Fibroblast of lung (primary cell): Measurements from ENCODE around the gene KMO.

ENCODE experiments used
- CTCF ChIP-seq, 2 donors: IDR thresholded peaks in 1 of 2; conservative IDR thresholded peaks in 1 of 2; 1 replicate in 1 of 2; 2 replicates in 1 of 2; pipeline ENCODE4 v1.5.1; 2011 to 2012; ENCODE audit warnings: low read length in 2 of 2, control low read depth in 1 of 2, inconsistent platforms in 1 of 2, low read depth in 1 of 2, mild to moderate bottlenecking in 1 of 2
- EZH2 ChIP-seq: IDR thresholded peaks from 2 replicates; pipeline ENCODE4 v1.5.1; 2012; ENCODE audit warnings: low read length, control low read depth, mild to moderate bottlenecking; ENCODE audit errors: missing control alignments

- TF ChIP-seq CTCF (conservative IDR thresholded peaks at IDR 0.05 in 1 of 2, IDR thresholded peaks at IDR 0.05 in 1 of 2; ENCODE audit: low read depth in 1 of 2, low read length in 2 of 2): no peak
- no peak for TF ChIP-seq EZH2
These were observed 60.2 kb downstream of the KMO start for GRCh38 chr1:241592273-241592958.
